AG09319 (cell line): Measurements from ENCODE around the gene ADAMTS8.

ENCODE experiments used
- DNase-seq: peaks from one replicate; pipeline ENCODE4 v3.0.0-alpha.2; 2010; ENCODE audit warnings: low read depth; ENCODE audit errors: extremely low read depth
- CTCF ChIP-seq: IDR thresholded peaks from 2 replicates; pipeline ENCODE4 v1.5.1; 2011; ENCODE audit warnings: low read depth, mild to moderate bottlenecking, inconsistent platforms, low read length, moderate library complexity

The ADAMTS8 gene

GRCh38 chr11:130457623-130458409 is 29.4 kb upstream of the ADAMTS8 start:
- no peak for TF ChIP-seq CTCF
- DNase-seq, result no peak

- no peak for TF ChIP-seq CTCF
- no peak for DNase-seq
These were observed 27.9 kb upstream of the ADAMTS8 start for GRCh38 chr11:130456286-130456685.

- no peak for DNase-seq
- TF ChIP-seq CTCF, result no peak
These were observed 27.2 kb upstream of the ADAMTS8 start for GRCh38 chr11:130455483-130456127.

GRCh38 chr11:130454491-130455252 is 26.3 kb upstream of the ADAMTS8 start:
- no peak for TF ChIP-seq CTCF
- DNase-seq, result no peak

GRCh38 chr11:130452940-130453339 is 24.5 kb upstream of the ADAMTS8 start:
- no peak for DNase-seq
- TF ChIP-seq CTCF, result no peak

- no peak for TF ChIP-seq CTCF
These were observed 23.8 kb upstream of the ADAMTS8 start for GRCh38 chr11:130452176-130452575.

More at GRCh38 chr11:130452176-130452575, 23.8 kb upstream of the ADAMTS8 start:
- DNase-seq, result no peak
